ENCODE results near the gene SNRPD1. TPM values are rescaled to one million over a fixed set of nuclear protein-coding genes. Genes with fewer than 3 reads are reported as not detected.

The SNRPD1 gene
- total RNA-seq, 1 donor = 6.5 TPM

DNA sequence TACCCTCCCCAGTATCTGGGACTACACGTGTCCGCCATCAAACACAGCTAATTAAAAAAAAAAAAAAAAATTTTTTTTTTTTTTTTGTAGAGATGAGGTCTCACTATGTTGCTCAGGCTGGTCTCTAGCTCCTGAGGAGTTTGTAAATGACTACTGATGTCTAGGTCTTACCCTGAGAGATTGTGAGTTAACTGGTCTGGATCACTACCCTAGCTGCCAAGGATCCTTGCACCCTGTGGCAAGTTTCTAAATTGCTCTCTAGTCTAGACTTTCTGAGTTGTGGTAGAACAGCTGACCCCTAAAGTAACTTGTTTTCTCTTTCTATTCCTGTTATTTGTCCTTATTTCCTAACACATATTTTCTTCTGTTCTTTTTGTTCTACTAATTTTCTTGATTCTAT is 48.0 kb downstream of the SNRPD1 start:
- DNase-seq (ENCODE audit: insufficient read length, low spot score, missing footprints) = no peak
- H3K4me1 ChIP-seq (ENCODE audit: insufficient read depth, low read length) = peaks cover 11% of the 10 kb centered on the region
- TF ChIP-seq, protein P1, sequence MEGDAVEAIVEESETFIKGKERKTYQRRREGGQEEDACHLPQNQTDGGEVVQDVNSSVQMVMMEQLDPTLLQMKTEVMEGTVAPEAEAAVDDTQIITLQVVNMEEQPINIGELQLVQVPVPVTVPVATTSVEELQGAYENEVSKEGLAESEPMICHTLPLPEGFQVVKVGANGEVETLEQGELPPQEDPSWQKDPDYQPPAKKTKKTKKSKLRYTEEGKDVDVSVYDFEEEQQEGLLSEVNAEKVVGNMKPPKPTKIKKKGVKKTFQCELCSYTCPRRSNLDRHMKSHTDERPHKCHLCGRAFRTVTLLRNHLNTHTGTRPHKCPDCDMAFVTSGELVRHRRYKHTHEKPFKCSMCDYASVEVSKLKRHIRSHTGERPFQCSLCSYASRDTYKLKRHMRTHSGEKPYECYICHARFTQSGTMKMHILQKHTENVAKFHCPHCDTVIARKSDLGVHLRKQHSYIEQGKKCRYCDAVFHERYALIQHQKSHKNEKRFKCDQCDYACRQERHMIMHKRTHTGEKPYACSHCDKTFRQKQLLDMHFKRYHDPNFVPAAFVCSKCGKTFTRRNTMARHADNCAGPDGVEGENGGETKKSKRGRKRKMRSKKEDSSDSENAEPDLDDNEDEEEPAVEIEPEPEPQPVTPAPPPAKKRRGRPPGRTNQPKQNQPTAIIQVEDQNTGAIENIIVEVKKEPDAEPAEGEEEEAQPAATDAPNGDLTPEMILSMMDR (IDR thresholded peaks at IDR 0.05; ENCODE audit: extremely low read depth, low read depth, low read length) = no peak
- no peaks in the 10 kb centered on the region for H3K27me3 ChIP-seq (ENCODE audit: insufficient read depth, low read length)
- no peak overlapping the region for H3K4me2 ChIP-seq (ENCODE audit: insufficient read depth, low read length)
- H4K20me1 ChIP-seq (ENCODE audit: insufficient read depth, low read length) = no peaks in the 10 kb centered on the region
- no peak overlapping the region for H3K4me3 ChIP-seq (ENCODE audit: insufficient read depth, low read length)
- H3K27ac ChIP-seq (ENCODE audit: low read depth, low read length) = no peak overlapping the region
- H3K9me3 ChIP-seq (ENCODE audit: low read depth, low read length) = no peaks in the 10 kb centered on the region
- H3K79me2 ChIP-seq (ENCODE audit: insufficient read depth, low read length) = no peaks in the 10 kb centered on the region
- no peak overlapping the region for H2AFZ ChIP-seq (ENCODE audit: low read length)
- no peaks in the 10 kb centered on the region for H3K36me3 ChIP-seq (ENCODE audit: insufficient read depth, low read length)

DNA sequence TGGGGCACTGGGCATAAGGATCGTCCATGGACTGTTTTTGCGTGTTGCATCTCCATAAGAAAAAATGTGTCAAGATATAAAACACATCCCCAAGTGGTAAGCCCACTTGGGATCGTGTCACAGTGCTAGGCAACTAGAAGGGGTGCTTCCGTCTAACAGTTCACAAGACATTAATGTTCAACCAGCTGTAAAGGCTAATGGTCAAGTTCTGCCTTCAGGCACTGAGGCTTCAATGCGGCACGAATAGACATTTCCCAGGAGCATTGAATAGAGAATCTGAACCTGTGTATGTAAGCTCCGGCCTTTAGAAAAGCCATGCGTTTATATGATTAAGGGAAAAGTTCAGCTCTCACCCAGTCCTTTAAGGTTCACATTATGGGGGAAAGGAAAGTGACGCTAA is 50.5 kb downstream of the SNRPD1 start:
- Histone ChIP-seq H3K36me3 (ENCODE audit: insufficient read depth, low read length) (no peaks in the 10 kb centered on the region), H3K27me3 (ENCODE audit: insufficient read depth, low read length) (no peaks in the 10 kb centered on the region), H3K4me3 (ENCODE audit: insufficient read depth, low read length) (no peak overlapping the region), H3K79me2 (ENCODE audit: insufficient read depth, low read length) (no peaks in the 10 kb centered on the region), H3K4me2 (ENCODE audit: insufficient read depth, low read length) (no peak overlapping the region), H3K9me3 (ENCODE audit: low read depth, low read length) (no peaks in the 10 kb centered on the region), H2AFZ (ENCODE audit: low read length) (no peak overlapping the region), H3K27ac (ENCODE audit: low read depth, low read length) (no peak overlapping the region), H3K4me1 (ENCODE audit: insufficient read depth, low read length) (no peaks in the 10 kb centered on the region), H4K20me1 (ENCODE audit: insufficient read depth, low read length) (no peaks in the 10 kb centered on the region)
- no peak for DNase-seq (ENCODE audit: insufficient read length, low spot score, missing footprints)
- TF ChIP-seq, protein P1 (IDR thresholded peaks at IDR 0.05; ENCODE audit: extremely low read depth, low read depth, low read length) = no peak

DNA sequence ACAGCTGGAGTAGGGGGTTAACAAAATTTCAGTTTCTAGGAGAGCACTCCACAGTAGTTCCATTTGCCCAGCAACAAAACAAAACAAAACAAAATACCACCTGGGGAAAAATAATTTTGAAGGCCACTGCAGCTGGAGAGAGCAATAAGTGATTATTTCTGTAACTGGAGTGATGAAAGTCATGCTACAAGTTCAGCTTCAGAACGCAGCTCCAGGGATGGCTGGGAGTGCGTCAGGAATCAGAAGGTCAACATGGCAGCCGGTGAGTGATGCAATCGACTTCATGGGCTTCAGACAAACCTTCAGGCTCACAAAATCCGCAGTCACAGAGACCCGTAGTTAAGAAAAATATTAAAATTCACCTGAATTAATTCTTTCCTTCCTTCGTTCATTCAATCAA is 51.5 kb downstream of the SNRPD1 start:
- Histone ChIP-seq H3K79me2 (ENCODE audit: insufficient read depth, low read length) (no peaks in the 10 kb centered on the region), H3K4me1 (ENCODE audit: insufficient read depth, low read length) (no peaks in the 10 kb centered on the region), H3K36me3 (ENCODE audit: insufficient read depth, low read length) (no peaks in the 10 kb centered on the region), H3K9me3 (ENCODE audit: low read depth, low read length) (no peaks in the 10 kb centered on the region), H4K20me1 (ENCODE audit: insufficient read depth, low read length) (no peaks in the 10 kb centered on the region), H3K27me3 (ENCODE audit: insufficient read depth, low read length) (no peaks in the 10 kb centered on the region), H2AFZ (ENCODE audit: low read length) (no peak overlapping the region), H3K4me3 (ENCODE audit: insufficient read depth, low read length) (no peak overlapping the region), H3K27ac (ENCODE audit: low read depth, low read length) (no peak overlapping the region), H3K4me2 (ENCODE audit: insufficient read depth, low read length) (no peak overlapping the region)
- no peak for DNase-seq (ENCODE audit: insufficient read length, low spot score, missing footprints)
- TF ChIP-seq, protein P1 (IDR thresholded peaks at IDR 0.05; ENCODE audit: extremely low read depth, low read depth, low read length) = no peak

DNA sequence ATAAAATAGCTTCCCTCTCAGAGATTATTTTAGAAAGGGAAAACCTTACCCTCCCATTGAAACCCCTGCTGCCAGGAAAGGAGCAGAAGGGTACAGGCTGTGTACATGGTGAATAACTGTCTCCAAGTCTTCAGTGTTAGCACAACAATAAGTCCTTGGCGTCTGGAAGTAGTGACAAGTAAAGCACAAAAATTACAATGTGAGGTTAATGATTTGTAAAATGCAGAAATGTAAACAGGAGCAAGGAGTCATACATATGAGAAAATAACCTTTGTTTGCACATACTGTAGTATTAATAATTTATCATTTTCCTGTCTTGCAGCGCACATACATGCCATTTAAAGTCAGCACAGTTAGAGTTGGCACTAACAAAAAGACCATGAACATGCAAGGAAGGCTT is 52.0 kb downstream of the SNRPD1 start:
- no peaks in the 10 kb centered on the region for H3K36me3 ChIP-seq (ENCODE audit: insufficient read depth, low read length)
- TF ChIP-seq, protein P1 (IDR thresholded peaks at IDR 0.05; ENCODE audit: extremely low read depth, low read depth, low read length) = no peak
- no peak overlapping the region for H3K4me2 ChIP-seq (ENCODE audit: insufficient read depth, low read length)
- H3K27me3 ChIP-seq (ENCODE audit: insufficient read depth, low read length) = no peaks in the 10 kb centered on the region
- H2AFZ ChIP-seq (ENCODE audit: low read length) = no peak overlapping the region
- H3K79me2 ChIP-seq (ENCODE audit: insufficient read depth, low read length) = no peaks in the 10 kb centered on the region
- H4K20me1 ChIP-seq (ENCODE audit: insufficient read depth, low read length) = no peaks in the 10 kb centered on the region
- no peak overlapping the region for H3K4me3 ChIP-seq (ENCODE audit: insufficient read depth, low read length)
- no peaks in the 10 kb centered on the region for H3K9me3 ChIP-seq (ENCODE audit: low read depth, low read length)
- H3K27ac ChIP-seq (ENCODE audit: low read depth, low read length) = no peak overlapping the region
- no peaks in the 10 kb centered on the region for H3K4me1 ChIP-seq (ENCODE audit: insufficient read depth, low read length)
- DNase-seq (ENCODE audit: insufficient read length, low spot score, missing footprints) = no peak
